HepG2 (cell line): ENCODE data around the gene CTNNA3.

Experiments used
- CTCF ChIP-seq: sonication (generic); formaldehyde crosslinking; IDR thresholded peaks from 2 replicates; pipeline ENCODE4 v1.5.0; 2020; ENCODE audit warnings: mild to moderate bottlenecking, missing genetic modification reagents, moderate library complexity
- DR1 ChIP-seq: sonication (generic); formaldehyde crosslinking; IDR thresholded peaks from 2 replicates; pipeline ENCODE4 v1.8.0; 2021; ENCODE audit warnings: mild to moderate bottlenecking, missing genetic modification reagents, inconsistent platforms
- HNF4G ChIP-seq, 2 experiments: sonication (generic) in 1 of 2; formaldehyde crosslinking in 1 of 2; IDR thresholded peaks; 2 replicates each; pipeline versions ENCODE4 v1.4.0 to v1.6.1; 2011 to 2020; ENCODE audit warnings: borderline replicate concordance in 2 of 2, low read depth in 2 of 2, mild to moderate bottlenecking in 2 of 2, low read length in 1 of 2, missing genetic modification reagents in 1 of 2, moderate library complexity in 1 of 2
- SP1 ChIP-seq, 2 experiments: fragments of 450-650 bp in 1 of 2; sonication (generic) in 1 of 2; formaldehyde crosslinking in 1 of 2; IDR thresholded peaks; 2 replicates each; pipeline versions ENCODE4 v1.4.0 to v1.6.1; 2016 to 2020; ENCODE audit warnings: missing genetic modification reagents in 1 of 2
- TARDBP ChIP-seq: sonication (generic); formaldehyde crosslinking; IDR thresholded peaks from 2 replicates; pipeline ENCODE4 v1.8.0; 2022; ENCODE audit warnings: mild to moderate bottlenecking, missing genetic modification reagents
- ZNF580 ChIP-seq: IDR thresholded peaks from 2 replicates; pipeline ENCODE4 v1.6.1; 2016; ENCODE audit warnings: low read depth, borderline replicate concordance
- ZNF773 ChIP-seq: sonication (generic); formaldehyde crosslinking; IDR thresholded peaks from 2 replicates; pipeline ENCODE4 v1.4.0; 2020; ENCODE audit warnings: missing genetic modification reagents, borderline replicate concordance

- TF ChIP-seq SP1 (IDR thresholded peaks at IDR 0.05) (no peak), SP1 (CRISPR knock-in tag; IDR thresholded peaks at IDR 0.05) (no peak), TARDBP (CRISPR knock-in tag) (no peak), CTCF (CRISPR knock-in tag) (no peak), ZNF580 (CRISPR knock-in tag) (no peak), ZNF773 (CRISPR knock-in tag) (no peak), DR1 (CRISPR knock-in tag) (no peak), HNF4G (IDR thresholded peaks at IDR 0.05; ENCODE audit: borderline replicate concordance, low read depth, low read length) (no peak), HNF4G (CRISPR knock-in tag; IDR thresholded peaks at IDR 0.05; ENCODE audit: borderline replicate concordance, low read depth) (no peak)
These were observed 36.5 kb downstream of the CTNNA3 start for GRCh38 chr10:67659497-67659896.
